ENCODE measurements around the gene ITGA11. TPM values are rescaled to one million over a fixed set of nuclear protein-coding genes. Genes with fewer than 3 reads are reported as not detected.
A peak's percentile ranks its signal among the peaks of the same experiment; 100 is the strongest.

Gene ITGA11
- total and polyA plus RNA-seq, 2 of the 13 experiments (the other 11 are each of a cell fraction or from before 2014, with no cell fraction given), result not detected

DNA sequence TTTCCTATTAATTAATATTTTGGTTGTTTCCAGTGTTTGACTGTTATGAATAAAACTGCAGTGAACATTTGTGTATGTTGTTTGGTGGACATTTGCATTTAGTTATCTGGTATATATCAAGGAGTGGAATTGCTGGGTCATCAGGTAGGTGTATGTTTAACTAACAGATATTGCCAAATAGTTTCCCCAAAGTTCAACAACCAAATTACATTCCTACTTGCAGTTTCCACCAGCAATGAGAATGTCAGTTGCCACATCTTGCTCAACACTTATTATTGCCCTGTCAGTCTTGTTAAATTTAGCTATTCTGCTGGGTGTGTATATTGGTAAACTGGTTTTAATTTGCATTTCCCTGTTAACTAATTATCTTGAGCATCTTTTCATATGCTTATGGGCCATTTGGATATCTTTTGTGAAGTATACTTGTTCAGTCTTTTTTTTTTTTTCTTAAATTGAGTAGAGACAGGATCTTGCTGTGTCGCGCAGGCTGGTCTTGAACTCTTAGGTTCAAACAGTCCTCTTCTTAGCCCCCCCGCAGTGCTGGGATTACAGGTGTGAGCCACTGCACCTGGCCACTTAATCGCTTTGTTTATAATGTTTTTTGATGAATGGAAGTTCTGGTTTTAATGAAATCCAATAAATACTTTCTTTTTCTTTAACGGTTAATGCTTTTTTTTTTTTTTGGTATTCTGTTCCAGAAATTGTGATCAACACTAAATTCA, 146.5 kb downstream of the ITGA11 start (continued):
- no peak for TF ChIP-seq MIER2 (CRISPR knock-in tag; IDR thresholded peaks at IDR 0.05)
- TF ChIP-seq, protein P1, sequence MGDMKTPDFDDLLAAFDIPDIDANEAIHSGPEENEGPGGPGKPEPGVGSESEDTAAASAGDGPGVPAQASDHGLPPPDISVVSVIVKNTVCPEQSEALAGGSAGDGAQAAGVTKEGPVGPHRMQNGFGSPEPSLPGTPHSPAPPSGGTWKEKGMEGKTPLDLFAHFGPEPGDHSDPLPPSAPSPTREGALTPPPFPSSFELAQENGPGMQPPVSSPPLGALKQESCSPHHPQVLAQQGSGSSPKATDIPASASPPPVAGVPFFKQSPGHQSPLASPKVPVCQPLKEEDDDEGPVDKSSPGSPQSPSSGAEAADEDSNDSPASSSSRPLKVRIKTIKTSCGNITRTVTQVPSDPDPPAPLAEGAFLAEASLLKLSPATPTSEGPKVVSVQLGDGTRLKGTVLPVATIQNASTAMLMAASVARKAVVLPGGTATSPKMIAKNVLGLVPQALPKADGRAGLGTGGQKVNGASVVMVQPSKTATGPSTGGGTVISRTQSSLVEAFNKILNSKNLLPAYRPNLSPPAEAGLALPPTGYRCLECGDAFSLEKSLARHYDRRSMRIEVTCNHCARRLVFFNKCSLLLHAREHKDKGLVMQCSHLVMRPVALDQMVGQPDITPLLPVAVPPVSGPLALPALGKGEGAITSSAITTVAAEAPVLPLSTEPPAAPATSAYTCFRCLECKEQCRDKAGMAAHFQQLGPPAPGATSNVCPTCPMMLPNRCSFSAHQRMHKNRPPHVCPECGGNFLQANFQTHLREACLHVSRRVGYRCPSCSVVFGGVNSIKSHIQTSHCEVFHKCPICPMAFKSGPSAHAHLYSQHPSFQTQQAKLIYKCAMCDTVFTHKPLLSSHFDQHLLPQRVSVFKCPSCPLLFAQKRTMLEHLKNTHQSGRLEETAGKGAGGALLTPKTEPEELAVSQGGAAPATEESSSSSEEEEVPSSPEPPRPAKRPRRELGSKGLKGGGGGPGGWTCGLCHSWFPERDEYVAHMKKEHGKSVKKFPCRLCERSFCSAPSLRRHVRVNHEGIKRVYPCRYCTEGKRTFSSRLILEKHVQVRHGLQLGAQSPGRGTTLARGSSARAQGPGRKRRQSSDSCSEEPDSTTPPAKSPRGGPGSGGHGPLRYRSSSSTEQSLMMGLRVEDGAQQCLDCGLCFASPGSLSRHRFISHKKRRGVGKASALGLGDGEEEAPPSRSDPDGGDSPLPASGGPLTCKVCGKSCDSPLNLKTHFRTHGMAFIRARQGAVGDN (CRISPR knock-in tag; IDR thresholded peaks at IDR 0.05), result no peak
- no peak for TF ChIP-seq ZNF326 (CRISPR knock-in tag; IDR thresholded peaks at IDR 0.05; ENCODE audit: borderline replicate concordance)
- no peak for TF ChIP-seq NCOA5 (CRISPR knock-in tag; IDR thresholded peaks at IDR 0.05)
- TF ChIP-seq CAMTA2 (CRISPR knock-in tag; IDR thresholded peaks at IDR 0.05; ENCODE audit: borderline replicate concordance), result no peak
- TF ChIP-seq, protein P2, sequence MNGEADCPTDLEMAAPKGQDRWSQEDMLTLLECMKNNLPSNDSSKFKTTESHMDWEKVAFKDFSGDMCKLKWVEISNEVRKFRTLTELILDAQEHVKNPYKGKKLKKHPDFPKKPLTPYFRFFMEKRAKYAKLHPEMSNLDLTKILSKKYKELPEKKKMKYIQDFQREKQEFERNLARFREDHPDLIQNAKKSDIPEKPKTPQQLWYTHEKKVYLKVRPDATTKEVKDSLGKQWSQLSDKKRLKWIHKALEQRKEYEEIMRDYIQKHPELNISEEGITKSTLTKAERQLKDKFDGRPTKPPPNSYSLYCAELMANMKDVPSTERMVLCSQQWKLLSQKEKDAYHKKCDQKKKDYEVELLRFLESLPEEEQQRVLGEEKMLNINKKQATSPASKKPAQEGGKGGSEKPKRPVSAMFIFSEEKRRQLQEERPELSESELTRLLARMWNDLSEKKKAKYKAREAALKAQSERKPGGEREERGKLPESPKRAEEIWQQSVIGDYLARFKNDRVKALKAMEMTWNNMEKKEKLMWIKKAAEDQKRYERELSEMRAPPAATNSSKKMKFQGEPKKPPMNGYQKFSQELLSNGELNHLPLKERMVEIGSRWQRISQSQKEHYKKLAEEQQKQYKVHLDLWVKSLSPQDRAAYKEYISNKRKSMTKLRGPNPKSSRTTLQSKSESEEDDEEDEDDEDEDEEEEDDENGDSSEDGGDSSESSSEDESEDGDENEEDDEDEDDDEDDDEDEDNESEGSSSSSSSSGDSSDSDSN (CRISPR knock-in tag; IDR thresholded peaks at IDR 0.05), result no peak
- TF ChIP-seq, protein P3, sequence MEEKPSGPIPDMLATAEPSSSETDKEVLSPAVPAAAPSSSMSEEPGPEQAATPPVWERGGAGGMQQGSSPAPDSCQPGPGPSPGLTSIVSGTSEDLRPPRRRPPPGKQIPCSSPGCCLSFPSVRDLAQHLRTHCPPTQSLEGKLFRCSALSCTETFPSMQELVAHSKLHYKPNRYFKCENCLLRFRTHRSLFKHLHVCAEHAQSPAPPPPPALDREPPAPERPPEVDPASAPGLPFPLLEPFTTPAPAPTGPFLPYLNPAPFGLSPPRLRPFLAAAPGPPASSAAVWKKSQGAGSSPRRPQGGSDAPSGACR (CRISPR knock-in tag; IDR thresholded peaks at IDR 0.05), result no peak
- TF ChIP-seq, protein P4, sequence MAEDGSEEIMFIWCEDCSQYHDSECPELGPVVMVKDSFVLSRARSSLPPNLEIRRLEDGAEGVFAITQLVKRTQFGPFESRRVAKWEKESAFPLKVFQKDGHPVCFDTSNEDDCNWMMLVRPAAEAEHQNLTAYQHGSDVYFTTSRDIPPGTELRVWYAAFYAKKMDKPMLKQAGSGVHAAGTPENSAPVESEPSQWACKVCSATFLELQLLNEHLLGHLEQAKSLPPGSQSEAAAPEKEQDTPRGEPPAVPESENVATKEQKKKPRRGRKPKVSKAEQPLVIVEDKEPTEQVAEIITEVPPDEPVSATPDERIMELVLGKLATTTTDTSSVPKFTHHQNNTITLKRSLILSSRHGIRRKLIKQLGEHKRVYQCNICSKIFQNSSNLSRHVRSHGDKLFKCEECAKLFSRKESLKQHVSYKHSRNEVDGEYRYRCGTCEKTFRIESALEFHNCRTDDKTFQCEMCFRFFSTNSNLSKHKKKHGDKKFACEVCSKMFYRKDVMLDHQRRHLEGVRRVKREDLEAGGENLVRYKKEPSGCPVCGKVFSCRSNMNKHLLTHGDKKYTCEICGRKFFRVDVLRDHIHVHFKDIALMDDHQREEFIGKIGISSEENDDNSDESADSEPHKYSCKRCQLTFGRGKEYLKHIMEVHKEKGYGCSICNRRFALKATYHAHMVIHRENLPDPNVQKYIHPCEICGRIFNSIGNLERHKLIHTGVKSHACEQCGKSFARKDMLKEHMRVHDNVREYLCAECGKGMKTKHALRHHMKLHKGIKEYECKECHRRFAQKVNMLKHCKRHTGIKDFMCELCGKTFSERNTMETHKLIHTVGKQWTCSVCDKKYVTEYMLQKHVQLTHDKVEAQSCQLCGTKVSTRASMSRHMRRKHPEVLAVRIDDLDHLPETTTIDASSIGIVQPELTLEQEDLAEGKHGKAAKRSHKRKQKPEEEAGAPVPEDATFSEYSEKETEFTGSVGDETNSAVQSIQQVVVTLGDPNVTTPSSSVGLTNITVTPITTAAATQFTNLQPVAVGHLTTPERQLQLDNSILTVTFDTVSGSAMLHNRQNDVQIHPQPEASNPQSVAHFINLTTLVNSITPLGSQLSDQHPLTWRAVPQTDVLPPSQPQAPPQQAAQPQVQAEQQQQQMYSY (CRISPR knock-in tag; IDR thresholded peaks at IDR 0.05), result no peak
- TF ChIP-seq KDM3A (CRISPR knock-in tag; IDR thresholded peaks at IDR 0.05; ENCODE audit: low read depth), result no peak
- TF ChIP-seq ZNF709 (CRISPR knock-in tag; IDR thresholded peaks at IDR 0.05), result no peak
- no peak for TF ChIP-seq KDM2A (CRISPR knock-in tag; IDR thresholded peaks at IDR 0.05; ENCODE audit: borderline replicate concordance, low read depth)
- TF ChIP-seq NCOA2 (CRISPR knock-in tag; IDR thresholded peaks at IDR 0.05), result peak; percentile 48; the same call in 1 of the 2 replicates
- TF ChIP-seq, protein P5, sequence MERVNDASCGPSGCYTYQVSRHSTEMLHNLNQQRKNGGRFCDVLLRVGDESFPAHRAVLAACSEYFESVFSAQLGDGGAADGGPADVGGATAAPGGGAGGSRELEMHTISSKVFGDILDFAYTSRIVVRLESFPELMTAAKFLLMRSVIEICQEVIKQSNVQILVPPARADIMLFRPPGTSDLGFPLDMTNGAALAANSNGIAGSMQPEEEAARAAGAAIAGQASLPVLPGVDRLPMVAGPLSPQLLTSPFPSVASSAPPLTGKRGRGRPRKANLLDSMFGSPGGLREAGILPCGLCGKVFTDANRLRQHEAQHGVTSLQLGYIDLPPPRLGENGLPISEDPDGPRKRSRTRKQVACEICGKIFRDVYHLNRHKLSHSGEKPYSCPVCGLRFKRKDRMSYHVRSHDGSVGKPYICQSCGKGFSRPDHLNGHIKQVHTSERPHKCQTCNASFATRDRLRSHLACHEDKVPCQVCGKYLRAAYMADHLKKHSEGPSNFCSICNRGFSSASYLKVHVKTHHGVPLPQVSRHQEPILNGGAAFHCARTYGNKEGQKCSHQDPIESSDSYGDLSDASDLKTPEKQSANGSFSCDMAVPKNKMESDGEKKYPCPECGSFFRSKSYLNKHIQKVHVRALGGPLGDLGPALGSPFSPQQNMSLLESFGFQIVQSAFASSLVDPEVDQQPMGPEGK (CRISPR knock-in tag; IDR thresholded peaks at IDR 0.05), result 0 out of 2 replicates have a peak, but pooled peaks have one; percentile 10
- no peak for TF ChIP-seq PBX2 (CRISPR knock-in tag; IDR thresholded peaks at IDR 0.05)
